Activated B cell treated with CpG ODN at 0.5 μM for 24 hours (primary cell): ENCODE data around the gene PRRC2A. TPM values are rescaled to one million over a fixed set of nuclear protein-coding genes. Genes with fewer than 3 reads are reported as not detected.

Experiments used
- ATAC-seq: fragments of 200-7000 bp; cut with Tn5 transposase; one replicate; pipeline ENCODE4 v1.10.0; 2021; ENCODE audit warnings: low read depth, mild to moderate bottlenecking, moderate library complexity
- CTCF ChIA-PET: fragments of 350-600 bp; sonication (Branson Sonifier 250); formaldehyde crosslinking; loops from one replicate; lab custom pipeline; 2021; ENCODE audit warnings: antibody characterized with exemption; lab: Charles Lee
- POLR2A ChIA-PET: fragments of 350-600 bp; sonication (Branson Sonifier 250); formaldehyde crosslinking; loops from one replicate; lab custom pipeline; 2021; ENCODE audit warnings: antibody characterized with exemption; lab: Charles Lee
- DNase-seq: peaks from one replicate; pipeline ENCODE4 v3.0.0; 2022
- H3K27ac Mint-ChIP-seq: one replicate; pipeline ENCODE4 v1.8.0; 2020; ENCODE audit warnings: mixed read lengths
- H3K27me3 Mint-ChIP-seq: one replicate; pipeline ENCODE4 v1.8.0; 2021; ENCODE audit warnings: mixed read lengths
- H3K36me3 Mint-ChIP-seq: one replicate; pipeline ENCODE4 v1.8.0; 2021; ENCODE audit warnings: low read depth, mixed read lengths
- H3K4me1 Mint-ChIP-seq: one replicate; pipeline ENCODE4 v1.8.0; 2021; ENCODE audit warnings: mixed read lengths
- H3K4me3 Mint-ChIP-seq: one replicate; pipeline ENCODE4 v1.8.0; 2020; ENCODE audit warnings: mild to moderate bottlenecking, mixed read lengths
- H3K9me3 Mint-ChIP-seq: one replicate; pipeline ENCODE4 v1.8.0; 2020; ENCODE audit warnings: mixed read lengths
- CTCF ChIP-seq: fragments of 200-600 bp; IDR thresholded peaks from one replicate; pipeline ENCODE4 v1.8.0; 2022; ENCODE audit warnings: antibody characterized with exemption, mild to moderate bottlenecking
- intact Hi-C: fragments of 100-400 bp; cut with micrococcal nuclease; formaldehyde crosslinking; loops from one replicate; pipeline ENCODE4 v1.15.1; 2024
- total RNA-seq: library from RNA; stranded (reverse); gene quantifications from 2 replicates; pipeline ENCODE4 v1.2.3, GENCODE V29; 2022

The PRRC2A gene
- total RNA-seq, 1 donor from 2014 or later = 283 TPM

- ATAC-seq (no peak), DNase-seq (no peak)
- TF ChIP-seq CTCF = no peak
- Mint-ChIP-seq H3K27ac (peak overlapping the region; percentile 94), H3K4me3 (peak overlapping the region; percentile 72), H3K9me3 (no peaks in the 10 kb centered on the region), H3K36me3 (peaks cover 20% of the 10 kb centered on the region), H3K4me1 (peaks cover 82% of the 10 kb centered on the region), H3K27me3 (no peaks in the 10 kb centered on the region)
- intact Hi-C loops = no loop called here
- CTCF ChIA-PET = interaction anchor here (5.1 to 25.7 kb wide), 3 partner anchors 11 to 32 kb away, joined by 33 to 611 read pairs (median 577); partner anchors contain the start of genes ATP6V1G2, DDX39B, NCR3 and NFKBIL1
- POLR2A ChIA-PET = interaction anchor here (0.5 to 26.0 kb wide), 8 partner anchors 1 to 68 kb away, joined by 3 to 1155 read pairs (median 121); partner anchors contain the start of genes ATP6V1G2, LST1, LTA and LTB
Observed at GRCh38 chr6:31585491-31585890, 35.0 kb upstream of the PRRC2A start.

GRCh38 chr6:31586008-31586407 is 34.5 kb upstream of the PRRC2A start, which contains the start of gene LST1:
LST1 (plus strand) TSS chr6:31586277; CDS start chr6:31587300, 1,023 bp downstream.
- H3K27me3 Mint-ChIP-seq = no peaks in the 10 kb centered on the region
- CTCF ChIA-PET = interaction anchor here (5.1 to 25.7 kb wide), 3 partner anchors 11 to 32 kb away, joined by 33 to 611 read pairs (median 577); partner anchors contain the start of genes ATP6V1G2, DDX39B, NCR3 and NFKBIL1
- H3K9me3 Mint-ChIP-seq = no peaks in the 10 kb centered on the region
- no peak for ATAC-seq
- peak within 1 kb of the TSS; percentile 72 for H3K4me3 Mint-ChIP-seq
- H3K36me3 Mint-ChIP-seq = peaks cover 18% of the 10 kb centered on the region
- no peak for TF ChIP-seq CTCF
- intact Hi-C loops = loop anchor here (1.0 kb wide), 1 partner anchor 10 kb away; no protein-coding TSS in a partner anchor
- DNase-seq = no peak
- POLR2A ChIA-PET = interaction anchor here (0.5 to 26.0 kb wide), 10 partner anchors 1 to 67 kb away, joined by 3 to 1155 read pairs (median 7); partner anchors contain the start of genes ATP6V1G2, DDX39B, LST1 and LTA
- H3K4me1 Mint-ChIP-seq = peaks cover 86% of the 10 kb centered on the region
- peak within 1 kb of the TSS; percentile 94 for H3K27ac Mint-ChIP-seq

- DNase-seq = peak; percentile 38
- H3K9me3 Mint-ChIP-seq = no peaks in the 10 kb centered on the region
- ChIA-PET POLR2A (interaction anchor here (0.5 to 26.0 kb wide), 11 partner anchors 0 to 972 kb away, joined by 3 to 1155 read pairs (median 5); partner anchors contain the start of genes ATP6V1G2, C6orf47, DDX39B and LST1), CTCF (interaction anchor here (1.2 to 25.7 kb wide), 4 partner anchors 10 to 33 kb away, joined by 8 to 611 read pairs (median 305); partner anchors contain the start of genes ATP6V1G2, DDX39B, NCR3 and NFKBIL1)
- intact Hi-C loops = loop anchor here (1.0 kb wide), 1 partner anchor 10 kb away; no protein-coding TSS in a partner anchor
- peak overlapping the region; percentile 72 for H3K4me3 Mint-ChIP-seq
- no peak for TF ChIP-seq CTCF
- peak; percentile 62 for ATAC-seq
- H3K27ac Mint-ChIP-seq = peak overlapping the region; percentile 94
- no peaks in the 10 kb centered on the region for H3K27me3 Mint-ChIP-seq
- H3K36me3 Mint-ChIP-seq = peaks cover 10% of the 10 kb centered on the region
- peaks cover 91% of the 10 kb centered on the region for H3K4me1 Mint-ChIP-seq
Observed at GRCh38 chr6:31586599-31587281, 33.8 kb upstream of the PRRC2A start.

GRCh38 chr6:31587791-31588777 is 32.4 kb upstream of the PRRC2A start:
- CTCF ChIA-PET = interaction anchor here (0.8 to 25.7 kb wide), 6 partner anchors 8 to 208 kb away, joined by 3 to 611 read pairs (median 7); partner anchors contain the start of genes ATP6V1G2, DDX39B, NCR3 and NFKBIL1
- Mint-ChIP-seq H3K27me3 (no peaks in the 10 kb centered on the region), H3K36me3 (peaks cover 8% of the 10 kb centered on the region), H3K9me3 (no peaks in the 10 kb centered on the region), H3K27ac (peak overlapping the region; percentile 94), H3K4me1 (peaks cover 94% of the 10 kb centered on the region), H3K4me3 (peak overlapping the region; percentile 77)
- POLR2A ChIA-PET = interaction anchor here (0.6 to 26.0 kb wide), 8 partner anchors 1 to 92 kb away, joined by 3 to 1155 read pairs (median 8); partner anchors contain the start of genes C6orf47, LST1, LTA and LTB
- no peak for DNase-seq
- TF ChIP-seq CTCF = no peak
- no peak for ATAC-seq
- intact Hi-C loops = no loop called here
